Head of caudate nucleus (tissue), 42 donors: ENCODE results near the gene FBXL7.

Experiments used
- DNase-seq, 42 donors: peaks; one replicate each; pipeline versions ENCODE4 v3.0.0 to v3.0.0-alpha.2; 2020 to 2021; ENCODE audit warnings: mixed read lengths in 7 of 42
- intact Hi-C: fragments of 100-400 bp; cut with DNase I; formaldehyde crosslinking; loops from one replicate; pipeline ENCODE4 v1.15.0; 2022

The FBXL7 gene

GRCh38 chr5:15690611-15691010 is 190.6 kb downstream of the FBXL7 start:
- intact Hi-C loops: no loop called here

GRCh38 chr5:15691521-15691920 is 191.5 kb downstream of the FBXL7 start:
- DNase-seq: no peak
- intact Hi-C loops: no loop called here

More at GRCh38 chr5:15690611-15691010, 190.6 kb downstream of the FBXL7 start:
- DNase-seq: no peak

- intact Hi-C loops: no loop called here
- no peak for DNase-seq
Observed at GRCh38 chr5:15692706-15693381, 192.9 kb downstream of the FBXL7 start.

- intact Hi-C loops: no loop called here
- no peak for DNase-seq
Observed at GRCh38 chr5:15693382-15693728, 193.4 kb downstream of the FBXL7 start.

GRCh38 chr5:15693933-15694332 is 194.0 kb downstream of the FBXL7 start:
- peak in 1 of 42 donors; percentile 9 for DNase-seq
- intact Hi-C loops: no loop called here

GRCh38 chr5:15694696-15695214 is 194.8 kb downstream of the FBXL7 start:
- intact Hi-C loops: no loop called here
- no peak for DNase-seq

- DNase-seq: peak in 1 of 42 donors; percentile 14
- intact Hi-C loops: no loop called here
Observed at GRCh38 chr5:15695215-15695731, 195.3 kb downstream of the FBXL7 start.

GRCh38 chr5:15700373-15700772 is 200.4 kb downstream of the FBXL7 start:
- intact Hi-C loops: no loop called here
- DNase-seq: no peak

- no peak for DNase-seq
- intact Hi-C loops: no loop called here
Observed at GRCh38 chr5:15702102-15702501, 202.1 kb downstream of the FBXL7 start.

GRCh38 chr5:15703901-15704300 is 203.9 kb downstream of the FBXL7 start:
- DNase-seq: no peak

GRCh38 chr5:15704397-15704947 is 204.5 kb downstream of the FBXL7 start:
- no peak for DNase-seq
- intact Hi-C loops: no loop called here

More at GRCh38 chr5:15703901-15704300, 203.9 kb downstream of the FBXL7 start:
- intact Hi-C loops: no loop called here

GRCh38 chr5:15707631-15708030 is 207.7 kb downstream of the FBXL7 start:
- DNase-seq: no peak
- intact Hi-C loops: no loop called here

GRCh38 chr5:15711892-15712291 is 211.9 kb downstream of the FBXL7 start:
- intact Hi-C loops: no loop called here
- DNase-seq: no peak

- intact Hi-C loops: no loop called here
- DNase-seq: no peak
Observed at GRCh38 chr5:15715535-15715934, 215.6 kb downstream of the FBXL7 start.

GRCh38 chr5:15715967-15716366 is 216.0 kb downstream of the FBXL7 start:
- no peak for DNase-seq

GRCh38 chr5:15717001-15717400 is 217.0 kb downstream of the FBXL7 start:
- intact Hi-C loops: no loop called here
- no peak for DNase-seq

More at GRCh38 chr5:15715967-15716366, 216.0 kb downstream of the FBXL7 start:
- intact Hi-C loops: no loop called here

GRCh38 chr5:15718421-15719179 is 218.6 kb downstream of the FBXL7 start:
- no peak for DNase-seq
- intact Hi-C loops: no loop called here

- DNase-seq: peak in 2 of 42 donors; percentile 14 to 36
- intact Hi-C loops: no loop called here
Observed at GRCh38 chr5:15719784-15720183, 219.8 kb downstream of the FBXL7 start.

- DNase-seq: no peak
- intact Hi-C loops: no loop called here
Observed at GRCh38 chr5:15720515-15720914, 220.5 kb downstream of the FBXL7 start.

GRCh38 chr5:15722305-15722704 is 222.3 kb downstream of the FBXL7 start:
- intact Hi-C loops: no loop called here
- no peak for DNase-seq
